ENCODE measurements around the gene ACER2.
A peak's percentile ranks its signal among the peaks of the same experiment; 100 is the strongest.

Gene ACER2

DNA sequence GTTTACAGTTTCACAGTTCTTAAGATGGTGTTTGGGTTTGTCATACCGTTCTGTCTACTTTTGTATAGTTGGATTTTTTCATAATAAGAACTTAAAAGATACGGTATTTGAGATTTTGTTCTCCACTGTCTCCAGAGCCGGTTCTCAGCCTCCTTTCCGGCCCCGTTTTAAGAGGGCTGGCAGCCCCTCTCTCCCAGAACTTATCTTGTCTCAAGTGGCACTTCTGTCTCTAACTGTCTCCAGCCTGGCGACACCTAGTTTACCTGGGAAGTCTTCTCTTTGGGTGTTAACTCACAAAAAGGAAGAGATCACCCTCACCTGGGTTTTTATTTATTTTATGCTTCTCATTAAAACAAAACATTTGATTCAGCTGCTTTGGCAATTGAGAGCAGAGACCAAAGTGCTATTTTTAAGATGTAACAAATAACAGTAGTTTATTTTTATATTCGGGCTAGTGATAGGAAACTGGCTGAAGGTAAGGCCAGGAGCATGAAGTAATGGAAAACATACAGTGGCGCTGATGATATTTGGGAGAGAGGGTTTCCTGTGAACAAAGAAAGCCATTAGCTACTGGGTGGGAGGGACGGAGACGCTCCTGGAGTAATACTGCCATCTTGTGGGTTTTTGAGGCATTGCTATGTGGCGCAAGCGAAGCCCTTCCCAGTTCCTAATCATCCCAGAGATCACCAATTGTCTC is 48.3 kb downstream of the ACER2 start:
- DNase-seq, result peak; percentile 77

- no peak for DNase-seq
Measured at GRCh38 chr9:19457693-19458009, 48.8 kb downstream of the ACER2 start.

DNA sequence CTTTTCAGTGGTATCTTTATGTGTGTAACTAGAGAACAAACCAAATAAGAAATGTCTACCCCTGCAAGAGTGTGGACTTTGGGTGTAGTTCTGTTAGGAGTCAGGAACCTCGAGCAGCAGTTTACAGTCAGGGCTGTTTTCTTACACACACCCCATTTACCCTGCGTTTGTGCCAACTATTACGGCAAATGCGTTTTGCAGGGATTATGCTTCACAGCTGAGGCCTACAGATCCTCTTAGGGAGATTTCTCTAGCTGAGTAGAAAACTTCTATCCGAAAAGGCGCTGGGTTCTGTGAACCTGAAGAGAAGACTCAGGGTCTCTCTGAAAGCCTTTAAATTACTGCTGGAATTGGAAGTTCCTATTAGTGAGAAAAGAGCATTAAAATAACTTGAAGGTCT is 51.4 kb downstream of the ACER2 start:
- DNase-seq, result no peak

DNA sequence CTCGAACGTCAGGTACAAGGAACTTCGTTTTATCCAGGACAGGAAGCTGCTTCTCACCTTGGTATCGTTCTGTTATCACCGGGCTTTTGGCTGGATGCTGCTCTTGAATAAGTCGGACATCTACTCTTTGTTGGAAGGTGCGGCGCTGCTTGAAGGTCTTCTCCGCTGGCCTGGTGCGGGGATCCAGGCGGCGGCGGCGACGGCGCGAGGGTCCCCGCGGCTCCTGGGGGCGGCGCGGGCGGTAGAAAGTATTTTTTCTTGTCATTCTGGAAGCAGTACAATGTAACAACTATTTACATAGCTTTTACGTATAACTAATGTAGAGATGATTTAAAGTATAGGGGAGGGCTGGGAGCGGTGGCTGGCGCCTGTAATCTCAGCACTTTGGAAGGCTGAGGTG is 52.3 kb downstream of the ACER2 start:
- no peak for DNase-seq

GRCh38 chr9:19464061-19464763 is 55.4 kb downstream of the ACER2 start:
- no peak for DNase-seq

- DNase-seq, result peak; percentile 74
Measured at GRCh38 chr9:19464764-19465585, 56.2 kb downstream of the ACER2 start.

DNA sequence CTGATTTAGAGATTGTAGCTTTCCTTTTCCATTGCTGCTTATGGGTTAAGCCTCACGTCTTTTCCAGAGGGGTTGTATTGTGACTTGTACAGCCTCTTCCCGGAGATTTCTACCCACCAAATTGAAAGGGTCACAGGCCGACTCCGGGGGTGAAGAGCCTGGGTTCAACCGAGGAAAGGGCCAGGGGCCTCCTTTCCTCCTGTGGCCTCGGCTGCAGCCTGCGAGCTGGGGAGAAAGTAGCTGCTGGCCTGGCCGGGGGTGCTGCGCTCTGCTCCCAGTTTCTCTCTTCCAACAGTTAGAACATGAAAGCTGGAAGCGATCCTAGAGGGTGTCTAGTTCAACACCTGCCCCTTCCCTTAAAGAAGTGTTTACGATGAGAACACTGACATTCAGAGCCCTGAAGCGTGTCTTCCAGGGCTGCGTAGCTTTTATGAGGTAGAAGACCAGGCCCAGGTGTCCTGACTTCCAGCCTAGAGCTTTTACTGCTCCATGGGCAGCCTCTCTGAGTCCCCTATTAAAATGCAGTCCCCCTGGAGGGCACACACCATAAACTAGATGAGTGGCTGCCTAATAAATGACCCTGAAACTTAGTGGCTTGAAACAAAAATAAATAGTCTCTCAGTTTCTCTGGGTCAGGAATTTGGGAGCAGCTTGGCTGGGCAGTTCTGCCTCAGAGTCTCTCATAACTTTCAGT is 56.9 kb downstream of the ACER2 start:
- no peak for DNase-seq

DNA sequence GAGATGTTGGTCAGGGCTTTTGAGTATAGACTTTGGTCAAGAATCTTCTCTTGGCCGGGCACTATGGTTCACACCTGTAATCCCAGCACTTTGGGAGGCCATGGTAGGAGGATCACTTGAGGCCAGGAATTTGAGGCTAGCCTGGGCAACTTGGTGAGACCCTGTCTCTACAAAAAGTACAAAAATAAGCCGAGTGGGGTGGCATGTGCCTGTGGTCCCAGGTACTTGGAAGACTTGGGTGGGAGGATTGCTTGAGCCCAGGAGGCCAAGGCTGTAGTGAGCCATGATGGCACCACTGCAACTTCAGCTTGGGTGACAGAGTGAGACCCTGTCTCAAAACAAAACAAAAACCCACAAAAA is 57.5 kb downstream of the ACER2 start:
- no peak for DNase-seq

- DNase-seq, result no peak
Measured at GRCh38 chr9:19469271-19469670, 60.5 kb downstream of the ACER2 start.

DNA sequence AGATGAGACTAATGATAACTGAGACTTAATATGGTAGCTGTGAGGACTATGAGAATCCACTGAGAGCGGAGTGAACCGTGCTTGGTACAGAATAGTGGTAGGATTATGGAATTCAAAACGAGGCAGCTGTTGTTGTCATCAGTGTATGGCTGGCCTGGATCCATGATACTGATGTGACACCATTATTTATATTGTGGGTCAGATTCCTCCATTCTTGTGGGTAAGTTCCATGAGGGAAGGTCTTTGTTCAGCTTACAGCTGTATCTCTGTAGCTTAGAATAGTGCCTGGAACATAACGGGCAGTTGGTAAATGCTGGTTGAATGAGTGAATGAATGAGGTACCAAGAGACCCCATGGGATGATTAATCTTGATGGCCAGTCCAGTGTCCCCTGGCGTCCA is 61.8 kb downstream of the ACER2 start:
- no peak for DNase-seq

DNA sequence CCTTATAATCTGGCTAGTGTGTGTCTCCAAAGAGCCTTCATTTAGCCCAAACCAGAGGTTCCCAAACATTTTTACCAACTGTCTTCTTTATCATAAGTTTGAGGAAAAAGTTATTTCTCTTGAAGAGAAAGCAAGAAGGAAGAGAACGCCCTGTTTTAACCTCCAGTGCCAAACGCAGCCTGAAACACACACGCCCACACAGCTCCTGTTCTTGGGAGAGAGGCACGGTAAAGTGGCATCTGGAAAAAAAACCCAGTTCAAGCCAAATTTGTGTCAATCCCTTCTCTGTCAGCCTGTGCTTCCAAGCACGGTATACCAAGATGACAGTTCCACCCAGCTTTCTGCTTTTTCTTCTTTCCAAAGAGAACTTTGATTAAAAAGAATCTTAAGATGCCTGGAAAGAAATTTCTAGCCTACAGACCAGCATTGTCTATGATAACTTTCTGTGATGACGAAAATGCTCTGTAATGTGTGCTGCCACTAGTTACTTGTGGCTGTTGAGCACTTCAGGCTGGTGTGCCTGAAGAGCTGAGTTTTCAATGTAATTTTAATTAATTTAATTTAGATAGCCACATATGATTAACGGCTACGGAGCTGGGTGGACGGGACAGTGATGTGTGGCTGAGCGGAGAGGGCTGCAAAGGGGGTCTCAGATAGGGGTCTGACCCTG is 62.3 kb downstream of the ACER2 start:
- no peak for DNase-seq

DNA sequence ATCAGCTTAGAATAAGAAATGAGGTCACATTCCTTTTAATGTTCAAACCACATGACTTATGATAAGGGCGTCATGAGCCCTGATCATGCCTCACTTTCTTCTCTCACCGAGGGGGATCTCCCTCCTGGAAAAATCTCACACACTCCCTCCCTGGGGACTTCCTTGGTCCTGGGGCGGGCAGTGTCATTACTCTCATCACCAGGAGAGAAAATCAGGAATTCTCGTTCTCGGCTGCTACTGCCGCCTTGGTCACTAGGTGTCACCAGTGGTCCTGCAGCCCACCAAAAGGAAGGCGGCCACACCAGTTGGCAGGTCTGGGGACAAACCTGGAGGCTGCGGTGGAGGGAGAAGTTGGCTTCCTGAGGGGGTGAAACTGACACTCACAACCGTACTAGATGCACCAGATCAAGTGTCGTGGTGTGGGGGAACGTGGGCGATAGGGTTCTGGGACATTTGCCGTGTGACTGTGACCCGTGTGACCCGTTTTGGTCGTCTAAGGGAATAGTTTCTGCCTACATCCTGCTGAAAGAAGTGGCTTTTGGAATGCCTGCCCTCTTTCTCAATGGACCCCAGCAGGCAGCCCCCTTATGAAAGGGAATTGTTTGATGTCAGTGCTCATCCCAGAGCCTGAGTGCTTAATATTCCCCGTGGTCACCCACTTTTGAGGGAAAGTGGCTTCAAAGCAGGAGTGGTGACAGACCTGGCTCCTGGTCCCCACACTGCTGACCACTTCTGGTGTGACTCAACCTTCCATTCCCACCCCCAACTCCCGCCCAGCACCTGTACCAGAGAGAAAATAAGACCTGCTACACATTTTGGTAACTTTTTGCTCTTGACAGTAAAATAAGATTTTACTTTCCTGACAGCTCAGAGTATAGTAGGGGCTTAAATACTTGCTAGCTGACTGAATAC is 63.2 kb downstream of the ACER2 start:
- peak; percentile 60 for DNase-seq

DNA sequence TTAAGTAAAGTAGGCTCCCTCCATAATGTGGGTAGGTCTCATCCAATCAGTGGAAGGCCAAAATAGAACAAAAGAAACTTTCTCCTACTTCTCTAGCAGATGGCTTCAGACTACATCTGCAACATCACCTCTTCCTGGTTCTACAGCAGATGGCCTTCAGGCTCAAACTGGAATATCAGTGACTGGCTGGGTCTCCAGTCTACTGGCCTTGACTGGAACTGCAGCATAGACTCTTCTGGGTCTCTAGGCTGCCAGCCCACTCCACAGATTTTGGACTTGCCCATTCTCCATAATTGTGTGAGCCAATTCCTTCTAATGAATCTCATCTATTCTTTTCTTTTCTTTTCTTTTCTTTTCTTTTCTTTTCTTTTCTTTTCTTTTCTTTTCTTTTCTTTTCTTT is 64.8 kb downstream of the ACER2 start:
- DNase-seq, result no peak

GRCh38 chr9:19479874-19480273 is 71.1 kb downstream of the ACER2 start:
- peak; percentile 74 for DNase-seq

DNA sequence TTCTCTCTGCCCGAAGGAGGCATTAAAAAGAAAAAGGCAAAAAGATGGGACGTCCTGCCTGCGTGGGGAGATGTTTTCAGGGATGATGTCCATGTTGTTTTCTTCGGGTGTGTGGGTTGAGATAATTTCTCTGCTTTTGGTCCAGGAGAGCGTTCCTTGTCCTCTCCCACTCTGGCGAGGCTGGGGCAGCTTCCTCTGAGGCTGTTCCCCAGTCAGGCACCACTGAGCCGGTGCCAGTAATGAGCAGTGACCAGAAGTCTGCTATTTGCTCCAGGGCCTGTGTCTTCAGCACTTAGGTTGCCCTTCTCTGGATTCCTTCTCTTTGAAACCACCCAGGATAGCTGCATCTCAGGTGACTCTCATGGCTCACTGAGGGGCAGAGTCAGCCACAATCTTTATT is 71.5 kb downstream of the ACER2 start:
- DNase-seq, result no peak

DNA sequence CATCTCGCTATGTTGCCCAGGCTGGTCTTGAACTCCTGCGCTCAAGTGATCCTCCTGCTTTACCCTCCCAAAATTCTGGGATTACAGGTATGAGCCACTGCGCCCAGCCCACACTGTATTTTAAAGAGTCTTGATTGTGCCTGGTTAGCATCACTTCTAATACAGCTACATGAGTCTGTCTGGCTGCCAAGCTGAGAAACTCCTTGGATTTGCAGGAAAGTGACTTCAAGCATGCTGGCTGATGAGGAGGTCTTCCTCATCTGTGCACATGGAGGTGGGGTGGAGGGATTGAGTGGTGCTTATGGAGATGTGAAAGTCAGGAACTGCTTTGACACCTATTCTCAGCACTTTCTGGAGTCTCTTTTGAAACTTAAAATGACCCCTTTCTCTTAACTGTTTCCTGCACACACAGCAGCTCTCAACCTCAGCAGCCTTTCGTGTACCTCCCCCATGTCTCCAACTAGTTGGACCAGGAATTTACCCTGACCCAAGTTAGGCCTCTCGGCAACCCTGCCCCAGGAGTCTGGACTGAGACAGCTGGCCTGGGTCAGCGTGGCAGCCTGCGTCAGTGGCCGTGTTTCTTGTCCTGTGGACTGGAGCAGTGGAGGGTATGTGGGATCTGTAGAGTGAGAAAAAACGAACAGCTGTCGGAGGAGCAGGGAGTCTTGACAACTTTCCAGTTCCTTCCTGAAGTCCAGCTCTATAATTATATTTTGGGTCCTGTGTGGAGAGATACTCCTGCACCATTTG is 72.5 kb downstream of the ACER2 start:
- DNase-seq, result no peak

GRCh38 chr9:19481971-19482404 is 73.2 kb downstream of the ACER2 start:
- DNase-seq, result no peak

- no peak for DNase-seq
Measured at GRCh38 chr9:19484699-19485098, 75.9 kb downstream of the ACER2 start.

GRCh38 chr9:19485193-19485592 is 76.4 kb downstream of the ACER2 start:
- peak; percentile 41 for DNase-seq

GRCh38 chr9:19486803-19487202 is 78.0 kb downstream of the ACER2 start:
- no peak for DNase-seq

GRCh38 chr9:19488721-19489120 is 79.9 kb downstream of the ACER2 start:
- DNase-seq, result no peak
